ENCODE measurements around the gene PLVAP. TPM values are rescaled to one million over a fixed set of nuclear protein-coding genes. Genes with fewer than 3 reads are reported as not detected.

The PLVAP gene
- total and polyA plus RNA-seq, 9 of the 15 experiments (the other 6 are each of a cell fraction or from before 2014, with no cell fraction given): 0.09 to 0.84 (median 0.51) TPM; not detected in 4

GRCh38 chr19:17405250-17406045 lies 28.3 kb upstream of the PLVAP start, which contains the start of gene BST2:
BST2 (minus strand) TSS chr19:17405630; CDS start chr19:17405575, 55 bp downstream.
- FAIRE-seq (peak; percentile 98), ATAC-seq (peak; percentile 91), DNase-seq (ENCODE audit: extremely low read depth in 1 of 4, low spot score in 3 of 4) (peak; percentile 73 to 92 (median 84))
- Histone ChIP-seq H3K27ac (ENCODE audit: extremely low read depth, low read depth, low read length) (peak within 1 kb of the TSS; percentile 69), H3K4me1 (replicated peaks in 1 of 2; ENCODE audit: control insufficient read depth in 2 of 2, insufficient read depth in 2 of 2, low read length in 2 of 2) (peaks cover 12 to 36% of the 10 kb centered on the region in 2 experiments; a peak in 4 of 5 replicates), H3K4me3 (peak within 1 kb of the TSS; percentile 53), H3K79me2 (ENCODE audit: control insufficient read depth, insufficient read depth, low read length) (peaks cover 64% of the 10 kb centered on the region), H3K36me3 (ENCODE audit: control insufficient read depth, insufficient read depth, low read length) (peaks cover 22% of the 10 kb centered on the region; the same call in 2 of the 3 replicates), H3K4me2 (ENCODE audit: insufficient read depth, low read length) (peak within 1 kb of the TSS; percentile 92), H4K20me1 (replicated peaks; ENCODE audit: control insufficient read depth, insufficient read depth, low read length) (0 out of 2 replicates have a peak, but pooled peaks cover 3% of the 10 kb centered on the region), H3K9me1 (ENCODE audit: control insufficient read depth, insufficient read depth, low read length) (no peaks in the 10 kb centered on the region), H2AFZ (ENCODE audit: low read depth, low read length) (peak within 1 kb of the TSS; percentile 81), H3K9ac (ENCODE audit: insufficient read depth in 1 of 2, low read depth in 2 of 2, low read length in 2 of 2) (peak within 1 kb of the TSS; percentile 78 to 93), H3K27me3 (ENCODE audit: control insufficient read depth in 2 of 2, insufficient read depth in 2 of 2, low read length in 2 of 2) (no peaks in the 10 kb centered on the region), H3K9me3 (replicated peaks; ENCODE audit: control insufficient read depth, insufficient read depth, low read depth, low read length) (no peaks in the 10 kb centered on the region)
- ChIA-PET POLR2A (interaction anchor here (0.5 to 2.4 kb wide), 11 partner anchors 11 to 934 kb away, joined by 3 to 20 read pairs (median 4); partner anchors contain the start of genes ANO8, CCDC194 and MVB12A), CTCF (ENCODE audit: low intra/inter-chr PET ratio) (no interaction called here)
- under 1% methylated on average over 18 of the region's 18 CpGs for WGBS (ENCODE audit: insufficient coverage, low coverage, missing lambda C conversion rate)
- intact Hi-C loops (cut with micrococcal nuclease): loop anchor here (1.0 kb wide), 1 partner anchor 14 kb away; no protein-coding TSS in a partner anchor
- in situ Hi-C loops (cut with MboI): no loop called here
- no TSS peak for BruUV-seq (replicated peaks)
- TF ChIP-seq POU5F1 (IDR thresholded peaks at IDR 0.05; ENCODE audit: borderline replicate concordance, low read depth, low read length, partially characterized antibody): no peak
- TF ChIP-seq NR0B1 (IDR thresholded peaks at IDR 0.05; ENCODE audit: partially characterized antibody): no peak
- no peak for TF ChIP-seq ZNF146 (CRISPR knock-in tag; IDR thresholded peaks at IDR 0.05; ENCODE audit: unreplicated experiment)
- no peak for TF ChIP-seq PRMT5 (CRISPR knock-in tag; IDR thresholded peaks at IDR 0.05)
- no peak for TF ChIP-seq RBM22 (IDR thresholded peaks at IDR 0.05; ENCODE audit: low read depth, low read length, poor library complexity, severe bottlenecking)
- peak; percentile 56; the same call in 1 of the 2 replicates for TF ChIP-seq GABPB1 (CRISPR knock-in tag; IDR thresholded peaks at IDR 0.05)
- no peak for TF ChIP-seq ZNF165 (CRISPR knock-in tag; IDR thresholded peaks at IDR 0.05; ENCODE audit: borderline replicate concordance)
- TF ChIP-seq TEAD2 (tag; IDR thresholded peaks at IDR 0.05): no peak
- peak; percentile 52; the same call in 1 of the 2 replicates for TF ChIP-seq SMARCA4 (IDR thresholded peaks at IDR 0.05)
- TF ChIP-seq NFRKB (IDR thresholded peaks at IDR 0.05; ENCODE audit: low read depth): no peak
- no peak for TF ChIP-seq KDM2B (CRISPR knock-in tag; IDR thresholded peaks at IDR 0.05)
- peak; percentile 2 for TF ChIP-seq FOS (IDR thresholded peaks at IDR 0.05; ENCODE audit: extremely low read depth, insufficient read length)

Data from K562 (cell line).